Cardiac fibroblast (primary cell): ENCODE data around the gene KRT73.

Experiments used
- DNase-seq, 2 donors: peaks; one replicate each; pipeline versions ENCODE4 v3.0.0 to v3.0.0-alpha.2; 2010; ENCODE audit warnings: low read depth in 2 of 2
- H3K4me3 ChIP-seq, 2 donors: replicated peaks in 1 of 2; 1 replicate in 1 of 2; 2 replicates in 1 of 2; pipeline ENCODE4 v1.5.1; 2011; ENCODE audit warnings: low read depth in 2 of 2, low read length in 2 of 2, mild to moderate bottlenecking in 2 of 2, moderate library complexity in 1 of 2
- CTCF ChIP-seq: IDR thresholded peaks from one replicate; pipeline ENCODE4 v1.5.1; 2011; ENCODE audit warnings: low read depth, mild to moderate bottlenecking, low read length, inconsistent platforms

KRT73 gene

GRCh38 chr12:52632656-52633055 lies 14.3 kb upstream of the KRT73 start:
- TF ChIP-seq CTCF = no peak
- H3K4me3 ChIP-seq = no peak overlapping the region
- DNase-seq = no peak

GRCh38 chr12:52631676-52632459 lies 13.5 kb upstream of the KRT73 start:
- DNase-seq = no peak
- H3K4me3 ChIP-seq = no peak overlapping the region
- no peak for TF ChIP-seq CTCF

GRCh38 chr12:52631264-52631663 lies 12.9 kb upstream of the KRT73 start:
- no peak for TF ChIP-seq CTCF
- no peak for DNase-seq
- no peak overlapping the region for H3K4me3 ChIP-seq

GRCh38 chr12:52630599-52631200 lies 12.3 kb upstream of the KRT73 start:
- no peak overlapping the region for H3K4me3 ChIP-seq
- no peak for TF ChIP-seq CTCF
- peak in 1 of 2 donors; percentile 5 for DNase-seq

GRCh38 chr12:52630008-52630500 lies 11.7 kb upstream of the KRT73 start:
- no peak overlapping the region for H3K4me3 ChIP-seq
- no peak for TF ChIP-seq CTCF

GRCh38 chr12:52629281-52630007 lies 11.1 kb upstream of the KRT73 start:
- H3K4me3 ChIP-seq = no peak overlapping the region
- no peak for DNase-seq
- TF ChIP-seq CTCF = no peak

More at GRCh38 chr12:52630008-52630500, 11.7 kb upstream of the KRT73 start:
- DNase-seq = no peak
